Activated CD4-positive, alpha-beta T cell treated with anti-CD3 and anti-CD28 coated beads for 24 hours (primary cell): ENCODE data around the gene UGCG.
"Not testable (repeated sequence)": the region's sequence is repeated elsewhere in the genome, so short reads cannot be mapped to it uniquely, and the experiment has no call there.

ENCODE experiments used
- DNase-seq, 2 donors: peaks; one replicate each; pipeline ENCODE4 v3.0.0-alpha.2; 2020; ENCODE audit warnings: low read depth in 2 of 2

Gene UGCG

GRCh38 chr9:111890867-111891266, 5.7 kb upstream of the UGCG start:
- DNase-seq = not testable (repeated sequence)

GRCh38 chr9:111891910-111892499, 4.6 kb upstream of the UGCG start:
- no peak for DNase-seq

- DNase-seq = no peak
These were observed 457 bp downstream of the UGCG start for GRCh38 chr9:111896942-111897600.

- no peak for DNase-seq
These were observed 1.1 kb downstream of the UGCG start for GRCh38 chr9:111897601-111898137.

GRCh38 chr9:111898331-111899096, 1.9 kb downstream of the UGCG start:
- no peak for DNase-seq

GRCh38 chr9:111900151-111900857, 3.7 kb downstream of the UGCG start:
- DNase-seq = no peak

GRCh38 chr9:111900858-111901612, 4.4 kb downstream of the UGCG start:
- DNase-seq = no peak

- DNase-seq = no peak
These were observed 6.0 kb downstream of the UGCG start for GRCh38 chr9:111902391-111903139.

GRCh38 chr9:111903535-111903934, 6.9 kb downstream of the UGCG start:
- DNase-seq = not testable (repeated sequence)

GRCh38 chr9:111904026-111904425, 7.4 kb downstream of the UGCG start:
- no peak for DNase-seq

- DNase-seq = no peak
These were observed 8.3 kb downstream of the UGCG start for GRCh38 chr9:111904891-111905291.

- no peak for DNase-seq
These were observed 10.5 kb downstream of the UGCG start for GRCh38 chr9:111907147-111907546.

- no peak for DNase-seq
These were observed 12.8 kb downstream of the UGCG start for GRCh38 chr9:111909444-111909843.

- no peak for DNase-seq
These were observed 13.8 kb downstream of the UGCG start for GRCh38 chr9:111910428-111910827.

GRCh38 chr9:111913159-111913558, 16.5 kb downstream of the UGCG start:
- DNase-seq = no peak

- DNase-seq = no peak
These were observed 18.3 kb downstream of the UGCG start for GRCh38 chr9:111914749-111915424.

GRCh38 chr9:111915425-111915758, 18.8 kb downstream of the UGCG start:
- no peak for DNase-seq

GRCh38 chr9:111916234-111916645, 19.6 kb downstream of the UGCG start:
- peak in 1 of 2 donors; percentile 18 for DNase-seq

GRCh38 chr9:111917201-111917600, 20.6 kb downstream of the UGCG start:
- DNase-seq = no peak

- DNase-seq = no peak
These were observed 21.4 kb downstream of the UGCG start for GRCh38 chr9:111917980-111918379.
